ENCODE data around the gene TP63. TPM values are rescaled to one million over a fixed set of nuclear protein-coding genes. Genes with fewer than 3 reads are reported as not detected.

TP63 gene
- total RNA-seq, 1 donor from 2014 or later = 122 TPM

- no peak for TF ChIP-seq CTCF (IDR thresholded peaks at IDR 0.05; ENCODE audit: insufficient read depth, low read length, severe bottlenecking)
- H3K36me3 ChIP-seq (ENCODE audit: control insufficient read depth, insufficient read depth, low read length) = no peaks in the 10 kb centered on the region
- FAIRE-seq (no peak), DNase-seq (ENCODE audit: low read depth) (peak; percentile 10)
- no peak overlapping the region for H3K4me3 ChIP-seq (ENCODE audit: low read depth, low read length)
- H3K27me3 ChIP-seq (ENCODE audit: control insufficient read depth, insufficient read depth, low read length) = no peaks in the 10 kb centered on the region
These were observed 9.1 kb upstream of the TP63 start for GRCh38 chr3:189621948-189622603.

GRCh38 chr3:189622629-189623028 lies 8.6 kb upstream of the TP63 start:
- no peak for TF ChIP-seq CTCF (IDR thresholded peaks at IDR 0.05; ENCODE audit: insufficient read depth, low read length, severe bottlenecking)
- FAIRE-seq (no peak), DNase-seq (ENCODE audit: low read depth) (no peak)
- H3K4me3 ChIP-seq (ENCODE audit: low read depth, low read length) = no peak overlapping the region
- no peaks in the 10 kb centered on the region for H3K36me3 ChIP-seq (ENCODE audit: control insufficient read depth, insufficient read depth, low read length)
- H3K27me3 ChIP-seq (ENCODE audit: control insufficient read depth, insufficient read depth, low read length) = no peaks in the 10 kb centered on the region

DNA sequence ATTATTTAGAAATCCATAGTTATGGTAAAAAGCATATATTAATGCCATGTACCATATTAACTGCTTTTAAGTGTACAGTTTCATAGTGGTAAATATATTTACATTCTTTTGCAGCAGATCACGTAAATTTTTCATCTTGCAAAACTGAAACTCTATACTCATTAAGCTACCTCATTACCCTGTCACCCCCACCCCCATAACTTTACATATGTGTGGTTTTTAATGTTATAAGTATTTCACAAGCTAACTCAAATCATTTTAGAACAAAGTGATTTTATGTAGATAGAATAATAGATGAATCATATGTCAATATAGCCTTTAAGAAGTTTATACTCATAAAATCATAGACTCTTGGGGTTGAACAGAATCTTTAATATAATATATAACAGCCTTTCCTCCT lies 7.1 kb upstream of the TP63 start:
- no peak for TF ChIP-seq CTCF (IDR thresholded peaks at IDR 0.05; ENCODE audit: insufficient read depth, low read length, severe bottlenecking)
- Histone ChIP-seq H3K27me3 (ENCODE audit: control insufficient read depth, insufficient read depth, low read length) (no peaks in the 10 kb centered on the region), H3K4me3 (ENCODE audit: low read depth, low read length) (no peak overlapping the region), H3K36me3 (ENCODE audit: control insufficient read depth, insufficient read depth, low read length) (no peaks in the 10 kb centered on the region)
- DNase-seq (ENCODE audit: low read depth) (no peak), FAIRE-seq (no peak)

- DNase-seq (ENCODE audit: low read depth) (no peak), FAIRE-seq (no peak)
- H3K36me3 ChIP-seq (ENCODE audit: control insufficient read depth, insufficient read depth, low read length) = no peaks in the 10 kb centered on the region
- H3K4me3 ChIP-seq (ENCODE audit: low read depth, low read length) = no peak overlapping the region
- TF ChIP-seq CTCF (IDR thresholded peaks at IDR 0.05; ENCODE audit: insufficient read depth, low read length, severe bottlenecking) = no peak
- no peaks in the 10 kb centered on the region for H3K27me3 ChIP-seq (ENCODE audit: control insufficient read depth, insufficient read depth, low read length)
These were observed 6.1 kb upstream of the TP63 start for GRCh38 chr3:189625071-189625470.

- Histone ChIP-seq H3K27me3 (ENCODE audit: control insufficient read depth, insufficient read depth, low read length) (no peaks in the 10 kb centered on the region), H3K4me3 (ENCODE audit: low read depth, low read length) (no peak overlapping the region), H3K36me3 (ENCODE audit: control insufficient read depth, insufficient read depth, low read length) (no peaks in the 10 kb centered on the region)
- DNase-seq (ENCODE audit: low read depth) (no peak), FAIRE-seq (no peak)
- no peak for TF ChIP-seq CTCF (IDR thresholded peaks at IDR 0.05; ENCODE audit: insufficient read depth, low read length, severe bottlenecking)
These were observed 5.6 kb upstream of the TP63 start for GRCh38 chr3:189625572-189625971.

- H3K27me3 ChIP-seq (ENCODE audit: control insufficient read depth, insufficient read depth, low read length) = no peaks in the 10 kb centered on the region
- no peak for TF ChIP-seq CTCF (IDR thresholded peaks at IDR 0.05; ENCODE audit: insufficient read depth, low read length, severe bottlenecking)
- no peak for FAIRE-seq
- DNase-seq (ENCODE audit: low read depth) = no peak
- no peaks in the 10 kb centered on the region for H3K36me3 ChIP-seq (ENCODE audit: control insufficient read depth, insufficient read depth, low read length)
- H3K4me3 ChIP-seq (ENCODE audit: low read depth, low read length) = no peak overlapping the region
These were observed 4.9 kb upstream of the TP63 start for GRCh38 chr3:189626286-189626685.

Data from bronchial epithelial cell (primary cell).